ENCODE data around the gene MAP2K3. TPM values are rescaled to one million over a fixed set of nuclear protein-coding genes. Genes with fewer than 3 reads are reported as not detected.

The MAP2K3 gene
- total and polyA plus RNA-seq, 2 donors (not counting 3 experiments of a cell fraction or from before 2014, with no cell fraction given), result 15.3 to 36.3 TPM

GRCh38 chr17:21287703-21288449 is 3.4 kb downstream of the MAP2K3 start:
- intact Hi-C loops (cut with micrococcal nuclease), result loop anchor here (1.0 to 2.0 kb wide), 2 partner anchors 35 to 353 kb away; partner anchors contain the start of gene NATD1
- TF ChIP-seq MAX (IDR thresholded peaks at IDR 0.05; ENCODE audit: insufficient read depth, insufficient read length), result peak; percentile 21
- TF ChIP-seq MYC (IDR thresholded peaks at IDR 0.05; ENCODE audit: low read depth, low read length), result no peak
- peak; percentile 100 for TF ChIP-seq FOS (IDR thresholded peaks at IDR 0.05; ENCODE audit: borderline replicate concordance, insufficient read depth, low read length)
- no peak for TF ChIP-seq CTCF (IDR thresholded peaks at IDR 0.05; ENCODE audit: extremely low read depth in 1 of 2, insufficient read depth in 1 of 2, low read depth in 1 of 2, low read length in 2 of 2)
- TF ChIP-seq GATA2 (IDR thresholded peaks at IDR 0.05; ENCODE audit: insufficient read depth, insufficient read length, low read depth, low read length), result no peak
- no peak for TF ChIP-seq EZH2 (IDR thresholded peaks at IDR 0.05; ENCODE audit: borderline replicate concordance, low read depth, low read length, severe bottlenecking)
- TF ChIP-seq JUN (IDR thresholded peaks at IDR 0.05; ENCODE audit: borderline replicate concordance, insufficient read depth, insufficient read length, low read depth), result peak; percentile 94
- TF ChIP-seq POLR2AphosphoS5 (IDR thresholded peaks at IDR 0.05; ENCODE audit: insufficient read depth, low read depth, low read length), result peak; percentile 98
- TF ChIP-seq POLR2A (IDR thresholded peaks at IDR 0.05; ENCODE audit: low read depth, low read length), result peak; percentile 53
- POLR2A ChIA-PET, result interaction anchor here (0.7 kb wide), 1 partner anchor 19 kb away, joined by 3 read pairs; no protein-coding TSS in a partner anchor
- H3K4me3 ChIP-seq (replicated peaks in 1 of 3; ENCODE audit: insufficient read depth in 1 of 3, low read depth in 1 of 3, low read length in 3 of 3), result peak overlapping the region in 1 of 3 experiments; percentile 4
- FAIRE-seq (peak; percentile 96), DNase-seq (ENCODE audit: low read depth, low spot score) (peak; percentile 97)
- peak overlapping the region; percentile 99 for H3K27ac ChIP-seq (ENCODE audit: insufficient read depth, low read depth, low read length)
- no peak overlapping the region for H2AFZ ChIP-seq (ENCODE audit: low read depth, low read length)
- no peaks in the 10 kb centered on the region for H3K27me3 ChIP-seq (ENCODE audit: control insufficient read depth in 2 of 2, insufficient read depth in 2 of 2, low read length in 2 of 2)
- H3K36me3 ChIP-seq (ENCODE audit: control insufficient read depth in 2 of 2, extremely low read depth in 1 of 2, insufficient read depth in 2 of 2, low read length in 2 of 2), result no peaks in the 10 kb centered on the region
- no peaks in the 10 kb centered on the region for H3K9me1 ChIP-seq (replicated peaks; ENCODE audit: control insufficient read depth, extremely low read depth, insufficient read depth, low read length)
- peak overlapping the region; percentile 84 for H3K9ac ChIP-seq (replicated peaks; ENCODE audit: extremely low read depth, insufficient read depth, low read length)
- H3K79me2 ChIP-seq (ENCODE audit: control insufficient read depth, insufficient read depth, low read length), result peaks cover 57% of the 10 kb centered on the region
- no peaks in the 10 kb centered on the region for H3K9me3 ChIP-seq (replicated peaks; ENCODE audit: control insufficient read depth, insufficient read depth, low read length)
- peak overlapping the region; percentile 74 for H3K4me2 ChIP-seq (ENCODE audit: insufficient read depth, low read length)
- dilution Hi-C loops (cut with MboI; ENCODE audit: extremely low pct_ligation_motif_present, low sequenced_read_pairs), result no loop called here
- H3K4me1 ChIP-seq (ENCODE audit: control insufficient read depth, extremely low read depth, insufficient read depth, low read length), result peaks cover 39% of the 10 kb centered on the region
- H4K20me1 ChIP-seq (replicated peaks; ENCODE audit: control insufficient read depth, extremely low read depth, insufficient read depth, low read length), result no peaks in the 10 kb centered on the region
- BruUV-seq (replicated peaks), result no TSS peak
- CTCF ChIA-PET, result interaction anchor here (1.0 to 3.9 kb wide), 6 partner anchors 8 to 224 kb away, joined by 3 to 39 read pairs (median 10); no protein-coding TSS in a partner anchor

Data from endothelial cell of umbilical vein (primary cell).